Measurements from ENCODE around the gene ABCG5. TPM values are rescaled to one million over a fixed set of nuclear protein-coding genes. Genes with fewer than 3 reads are reported as not detected.

Gene ABCG5
- total RNA-seq (not detected), polyA plus RNA-seq (not detected)

DNA sequence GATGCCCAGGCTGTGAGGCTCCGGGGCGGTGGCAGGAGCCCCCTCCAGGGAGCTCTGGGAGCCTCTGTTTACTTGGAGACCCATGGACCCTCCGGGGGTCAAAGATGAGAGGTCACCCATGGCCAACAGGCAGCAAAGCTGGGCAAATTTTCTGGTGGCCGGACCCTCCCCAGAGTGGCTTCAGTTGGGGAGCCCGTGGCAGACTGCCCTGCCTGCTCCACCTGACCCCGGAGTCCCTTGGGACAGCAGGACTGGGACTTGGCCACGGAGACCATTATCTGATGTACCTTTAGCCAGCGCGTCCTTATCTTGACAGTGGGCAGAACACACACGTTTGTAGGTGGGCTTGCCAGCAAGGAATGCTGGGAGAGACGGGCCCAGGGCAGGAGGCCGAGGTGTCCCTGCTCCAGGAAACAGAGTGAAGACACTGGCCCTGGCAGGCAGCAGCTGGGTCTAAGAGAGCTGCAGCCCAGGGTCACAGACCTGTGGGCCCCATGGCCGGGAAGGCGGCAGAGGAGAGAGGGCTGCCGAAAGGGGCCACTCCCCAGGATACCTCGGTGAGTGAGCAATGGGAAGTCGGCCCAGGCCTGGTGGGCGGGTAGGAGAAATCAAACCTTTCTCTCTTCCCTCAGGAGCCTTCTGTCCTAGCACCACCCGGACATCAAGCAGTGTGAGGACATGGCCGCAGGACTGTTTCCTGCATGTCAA lies at the start of gene ABCG5, which contains the start of gene ABCG8:
TSS of gene ABCG5 (minus strand) at position 280 of the 708 bp plus-strand sequence. CDS start at position 120, 160 bp downstream.
TSS of gene ABCG8 (plus strand) at position 412 of the 708 bp plus-strand sequence. CDS start at position 495, 83 bp downstream.
- WGBS: 78% methylated on average over 20 of the region's 20 CpGs
- no peak within 1 kb of the TSS for H3K4me3 ChIP-seq (ENCODE audit: low read depth, low read length)

DNA sequence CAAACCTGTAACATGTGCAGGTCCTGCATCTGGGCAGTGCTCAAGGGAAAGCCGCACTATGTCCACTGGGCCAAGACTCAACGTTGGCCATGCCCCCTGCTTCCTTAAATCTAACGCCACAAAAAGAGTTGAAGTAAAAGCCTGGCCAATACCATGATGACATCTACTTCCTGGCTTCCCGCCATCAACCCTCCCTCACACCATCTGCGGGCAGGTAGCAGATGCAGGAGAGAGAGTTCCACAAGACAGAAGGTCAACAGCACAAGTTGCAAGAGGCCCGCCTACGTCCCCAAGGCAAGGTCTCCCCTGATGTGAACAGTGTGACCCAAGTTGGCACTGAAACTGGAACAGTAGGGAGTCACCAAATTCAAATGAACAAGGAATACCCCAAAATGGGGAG lies 48.5 kb upstream of the ABCG5 start:
- Histone ChIP-seq H3K4me3 (ENCODE audit: low read depth, low read length) (no peak overlapping the region), H3K4me1 (ENCODE audit: insufficient read depth) (no peaks in the 10 kb centered on the region), H3K36me3 (ENCODE audit: insufficient read depth) (peaks cover 4% of the 10 kb centered on the region), H3K27ac (ENCODE audit: low read depth) (no peak overlapping the region)
- WGBS: 95% methylated on average over 7 of the region's 7 CpGs
- no peak for DNase-seq (ENCODE audit: extremely low spot score)

More for the DNA sequence above, at the start of gene ABCG5, which contains the start of gene ABCG8:
- Histone ChIP-seq H3K36me3 (ENCODE audit: insufficient read depth) (no peaks in the 10 kb centered on the region), H3K4me1 (ENCODE audit: insufficient read depth) (no peaks in the 10 kb centered on the region), H3K27ac (ENCODE audit: low read depth) (no peak within 1 kb of the TSS)
- DNase-seq (ENCODE audit: extremely low spot score): no peak

DNA sequence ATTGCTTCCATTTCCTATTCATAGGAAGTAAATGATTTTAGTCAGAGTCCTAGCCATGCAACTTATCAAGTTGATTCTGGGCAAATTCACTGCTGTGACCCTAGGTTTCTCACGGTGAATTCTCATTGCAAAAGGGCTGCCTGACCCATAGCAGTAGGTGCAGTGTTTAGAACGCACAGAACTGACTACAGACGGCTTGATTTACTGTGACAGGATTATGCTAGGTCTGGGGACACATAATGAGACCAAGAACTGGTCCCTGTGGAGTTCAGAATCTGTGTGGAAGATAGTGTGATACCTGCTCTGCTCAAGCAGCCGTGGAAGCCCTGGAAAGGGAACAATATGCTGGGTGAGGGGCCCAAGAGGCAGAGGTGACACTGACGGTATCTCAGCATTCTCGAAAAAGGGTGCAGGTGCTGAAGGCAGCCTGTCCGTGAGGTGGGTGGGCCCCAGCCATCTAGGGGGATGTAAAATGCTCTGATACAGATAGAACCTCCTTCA lies 46.5 kb upstream of the ABCG5 start:
- Histone ChIP-seq H3K36me3 (ENCODE audit: insufficient read depth) (peaks cover 4% of the 10 kb centered on the region), H3K4me3 (ENCODE audit: low read depth, low read length) (no peak overlapping the region), H3K27ac (ENCODE audit: low read depth) (no peak overlapping the region), H3K4me1 (ENCODE audit: insufficient read depth) (no peaks in the 10 kb centered on the region)
- 86% methylated on average over 7 of the region's 7 CpGs for WGBS
- no peak for DNase-seq (ENCODE audit: extremely low spot score)

DNA sequence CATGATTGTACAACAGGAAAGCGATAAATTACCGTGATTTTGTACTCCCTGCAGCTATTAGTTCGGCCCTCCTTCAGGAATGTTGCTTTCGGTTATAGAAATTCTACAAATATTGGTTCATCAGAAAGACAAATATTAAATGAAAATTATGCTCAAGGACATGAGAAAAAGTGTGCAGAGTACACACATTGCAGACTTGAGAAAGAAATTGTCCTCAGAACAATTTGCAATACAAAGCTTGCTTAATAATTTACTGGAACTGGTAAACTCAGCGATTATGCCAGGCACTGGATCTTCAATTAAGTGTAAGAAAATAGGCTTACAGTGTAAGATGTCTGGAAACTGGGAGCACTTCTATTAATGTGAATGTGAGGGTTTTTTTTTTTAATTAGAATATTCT lies 46.0 kb upstream of the ABCG5 start:
- no peak overlapping the region for H3K27ac ChIP-seq (ENCODE audit: low read depth)
- H3K4me1 ChIP-seq (ENCODE audit: insufficient read depth): no peaks in the 10 kb centered on the region
- DNase-seq (ENCODE audit: extremely low spot score): no peak
- H3K4me3 ChIP-seq (ENCODE audit: low read depth, low read length): no peak overlapping the region
- WGBS: 89% methylated on average over 5 of the region's 5 CpGs
- peaks cover 4% of the 10 kb centered on the region for H3K36me3 ChIP-seq (ENCODE audit: insufficient read depth)

DNA sequence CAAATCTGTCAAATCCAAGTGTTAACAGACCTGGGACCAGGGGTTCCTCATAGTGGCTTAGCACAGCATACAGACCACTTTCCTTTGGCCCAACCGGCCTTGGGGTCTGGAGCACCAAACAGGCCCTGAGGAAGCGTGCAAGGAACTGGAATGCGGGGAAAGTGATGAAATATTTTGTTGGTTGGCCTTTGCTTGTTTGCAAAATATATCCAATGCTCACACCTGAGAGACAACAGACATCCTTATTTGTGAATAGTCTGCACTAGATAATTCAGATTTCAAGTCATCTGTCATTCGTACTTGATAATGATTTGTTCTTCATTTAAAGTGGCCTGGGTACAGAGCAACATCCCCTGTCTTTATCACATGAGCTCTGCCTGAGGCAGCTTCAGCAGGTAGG lies 43.7 kb upstream of the ABCG5 start:
- no peak for DNase-seq (ENCODE audit: extremely low spot score)
- Histone ChIP-seq H3K36me3 (ENCODE audit: insufficient read depth) (no peaks in the 10 kb centered on the region), H3K27ac (ENCODE audit: low read depth) (no peak overlapping the region), H3K4me3 (ENCODE audit: low read depth, low read length) (no peak overlapping the region), H3K4me1 (ENCODE audit: insufficient read depth) (no peaks in the 10 kb centered on the region)
- whole genome bisulfite sequencing: 82% methylated on average over 4 of the region's 4 CpGs

DNA sequence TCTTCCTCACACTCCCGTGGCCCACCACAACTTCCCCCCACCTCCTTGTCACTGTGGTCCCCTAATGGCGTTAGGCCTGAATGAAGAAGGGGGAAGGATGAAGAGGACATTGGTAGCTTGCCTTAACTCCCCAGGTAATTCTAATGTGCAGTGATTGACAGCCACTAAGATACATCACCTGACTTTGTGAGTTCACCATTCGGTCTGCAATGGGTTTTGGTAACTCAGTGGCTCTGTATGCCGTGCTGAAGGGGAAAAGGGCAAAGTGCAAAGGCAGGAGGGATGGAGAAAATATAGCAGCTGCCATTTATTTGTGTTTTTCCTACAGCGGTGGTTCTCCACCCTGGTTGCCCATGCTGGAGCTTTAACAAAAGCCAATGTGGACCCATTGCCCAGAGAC lies 42.3 kb upstream of the ABCG5 start:
- H3K4me1 ChIP-seq (ENCODE audit: insufficient read depth): no peaks in the 10 kb centered on the region
- H3K4me3 ChIP-seq (ENCODE audit: low read depth, low read length): no peak overlapping the region
- H3K27ac ChIP-seq (ENCODE audit: low read depth): no peak overlapping the region
- no peak for DNase-seq (ENCODE audit: extremely low spot score)
- WGBS: 78% methylated on average over 5 of the region's 5 CpGs
- H3K36me3 ChIP-seq (ENCODE audit: insufficient read depth): no peaks in the 10 kb centered on the region

DNA sequence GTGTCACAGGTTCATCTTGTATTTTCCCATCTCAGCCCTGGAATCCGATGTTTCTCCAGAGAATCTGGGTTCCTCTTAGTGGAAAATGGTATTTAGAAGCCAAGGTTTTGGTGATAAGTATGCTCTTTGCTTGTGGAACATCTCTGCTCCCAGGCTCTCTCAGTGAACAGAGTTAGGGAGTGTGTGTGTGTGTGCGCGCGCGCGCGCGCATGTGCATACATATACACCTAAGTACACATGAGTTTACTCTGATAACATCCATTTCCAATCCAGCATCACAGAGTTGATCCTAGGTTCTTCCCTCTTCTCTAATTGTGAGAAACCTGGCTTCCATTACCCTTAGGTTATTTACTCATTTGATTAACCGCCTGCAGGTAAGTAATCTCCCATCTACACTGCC lies 41.8 kb upstream of the ABCG5 start:
- WGBS: 84% methylated on average over 9 of the region's 9 CpGs
- no peak for DNase-seq (ENCODE audit: extremely low spot score)
- Histone ChIP-seq H3K4me1 (ENCODE audit: insufficient read depth) (no peaks in the 10 kb centered on the region), H3K4me3 (ENCODE audit: low read depth, low read length) (no peak overlapping the region), H3K27ac (ENCODE audit: low read depth) (no peak overlapping the region), H3K36me3 (ENCODE audit: insufficient read depth) (no peaks in the 10 kb centered on the region)

DNA sequence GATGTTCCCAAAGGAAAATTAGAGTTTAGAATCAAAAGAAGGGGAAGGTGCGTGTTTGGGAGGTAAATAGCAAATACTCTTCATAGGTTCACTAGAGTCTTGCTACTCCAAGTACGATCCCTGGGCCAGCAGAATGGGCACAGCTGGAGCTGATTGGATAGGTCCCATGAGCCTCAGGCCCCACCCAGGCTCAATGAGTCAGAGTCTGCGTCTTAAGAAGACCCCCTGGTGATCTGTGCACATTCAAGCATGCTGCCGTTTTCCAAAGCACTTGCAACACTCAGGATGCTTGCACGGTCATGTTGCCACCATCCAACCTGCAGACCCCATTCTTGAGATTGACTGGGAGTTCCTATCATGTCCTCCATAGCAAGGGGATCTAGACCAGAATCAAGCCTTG lies 40.6 kb upstream of the ABCG5 start:
- DNase-seq (ENCODE audit: extremely low spot score): no peak
- Histone ChIP-seq H3K27ac (ENCODE audit: low read depth) (no peak overlapping the region), H3K4me3 (ENCODE audit: low read depth, low read length) (no peak overlapping the region), H3K36me3 (ENCODE audit: insufficient read depth) (no peaks in the 10 kb centered on the region), H3K4me1 (ENCODE audit: insufficient read depth) (no peaks in the 10 kb centered on the region)
- 73% methylated on average over 5 of the region's 5 CpGs for WGBS

DNA sequence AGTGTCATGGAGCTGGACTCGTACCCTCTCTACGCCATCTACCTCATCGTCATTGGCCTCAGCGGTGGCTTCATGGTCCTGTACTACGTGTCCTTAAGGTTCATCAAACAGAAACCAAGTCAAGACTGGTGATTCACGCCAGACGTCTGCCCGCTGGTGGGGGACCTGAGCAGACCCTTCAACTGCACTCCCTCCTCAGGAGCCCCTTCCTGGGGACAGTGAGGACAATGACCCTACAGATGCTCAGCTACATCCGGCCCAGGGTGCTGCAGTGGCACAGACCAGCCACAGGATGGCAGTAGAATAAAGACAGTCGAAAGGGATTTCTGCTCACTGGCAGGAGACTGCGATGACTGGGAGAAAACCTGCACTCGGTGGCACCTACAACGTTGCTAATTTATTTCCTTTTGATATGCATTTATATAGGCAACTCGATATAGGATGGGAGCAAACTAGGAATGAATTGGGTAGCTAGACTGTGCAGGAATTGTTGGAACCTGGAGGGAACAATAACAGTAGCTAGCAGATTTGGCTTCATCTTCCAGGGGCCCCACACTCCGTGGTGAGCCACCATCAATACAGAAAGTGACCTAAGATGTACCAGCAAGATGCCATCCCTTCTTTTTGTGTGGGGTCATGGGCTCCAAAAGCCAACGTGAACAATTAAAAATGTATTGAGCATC lies 39.3 kb upstream of the ABCG5 start:
- 37% methylated on average over 16 of the region's 16 CpGs for WGBS
- Histone ChIP-seq H3K4me3 (ENCODE audit: low read depth, low read length) (no peak overlapping the region), H3K4me1 (ENCODE audit: insufficient read depth) (no peaks in the 10 kb centered on the region), H3K36me3 (ENCODE audit: insufficient read depth) (no peaks in the 10 kb centered on the region), H3K27ac (ENCODE audit: low read depth) (no peak overlapping the region)
- no peak for DNase-seq (ENCODE audit: extremely low spot score)

DNA sequence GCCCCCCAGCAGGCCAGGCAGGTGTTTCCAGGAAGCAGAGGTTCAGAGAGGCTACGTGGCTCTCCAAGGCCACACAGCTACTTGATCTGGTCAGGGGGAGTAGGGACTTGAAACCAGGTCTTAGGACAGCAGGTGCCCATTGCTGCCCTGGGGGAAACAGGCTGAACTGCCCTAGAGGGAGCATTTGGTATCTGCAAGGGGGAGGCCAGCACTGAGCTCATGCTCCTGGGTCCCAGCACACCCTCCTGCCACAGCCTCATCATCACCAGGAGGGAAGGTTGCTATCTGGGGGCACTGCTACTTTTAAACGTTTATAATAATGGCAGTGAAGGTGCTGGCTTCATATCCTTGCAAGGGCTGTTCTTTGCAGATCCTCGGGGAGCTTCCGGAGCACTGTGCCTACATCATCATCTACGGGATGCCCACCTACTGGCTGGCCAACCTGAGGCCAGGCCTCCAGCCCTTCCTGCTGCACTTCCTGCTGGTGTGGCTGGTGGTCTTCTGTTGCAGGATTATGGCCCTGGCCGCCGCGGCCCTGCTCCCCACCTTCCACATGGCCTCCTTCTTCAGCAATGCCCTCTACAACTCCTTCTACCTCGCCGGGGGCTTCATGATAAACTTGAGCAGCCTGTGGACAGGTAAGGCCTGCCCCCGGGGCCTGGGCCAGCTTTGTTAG lies 36.3 kb upstream of the ABCG5 start:
- no peak for DNase-seq (ENCODE audit: extremely low spot score)
- Histone ChIP-seq H3K36me3 (ENCODE audit: insufficient read depth) (no peaks in the 10 kb centered on the region), H3K4me3 (ENCODE audit: low read depth, low read length) (no peak overlapping the region), H3K27ac (ENCODE audit: low read depth) (no peak overlapping the region), H3K4me1 (ENCODE audit: insufficient read depth) (no peaks in the 10 kb centered on the region)
- 83% methylated on average over 11 of the region's 11 CpGs for WGBS

DNA sequence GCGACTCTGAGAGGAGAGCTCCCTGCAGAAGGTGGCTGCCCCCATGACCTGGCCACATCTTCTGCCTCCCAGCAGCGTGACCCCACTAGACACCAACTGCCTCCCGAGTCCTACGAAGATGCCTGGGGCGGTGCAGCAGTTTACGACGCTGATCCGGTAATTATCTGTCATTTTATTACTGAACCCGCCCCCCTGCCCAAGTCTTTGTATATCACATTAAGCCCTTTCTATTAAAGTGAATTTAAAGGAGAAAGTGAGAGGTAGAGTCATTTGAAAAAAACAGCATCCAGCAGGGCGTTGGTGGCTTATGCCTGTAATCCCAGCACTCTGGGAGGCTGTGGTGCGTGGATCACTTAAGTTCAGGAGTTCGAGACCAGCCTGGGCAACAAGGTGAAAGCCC lies 33.5 kb upstream of the ABCG5 start:
- Histone ChIP-seq H3K4me1 (ENCODE audit: insufficient read depth) (no peaks in the 10 kb centered on the region), H3K4me3 (ENCODE audit: low read depth, low read length) (no peak overlapping the region), H3K36me3 (ENCODE audit: insufficient read depth) (no peaks in the 10 kb centered on the region), H3K27ac (ENCODE audit: low read depth) (no peak overlapping the region)
- 65% methylated on average over 12 of the region's 12 CpGs for WGBS
- DNase-seq (ENCODE audit: extremely low spot score): no peak

DNA sequence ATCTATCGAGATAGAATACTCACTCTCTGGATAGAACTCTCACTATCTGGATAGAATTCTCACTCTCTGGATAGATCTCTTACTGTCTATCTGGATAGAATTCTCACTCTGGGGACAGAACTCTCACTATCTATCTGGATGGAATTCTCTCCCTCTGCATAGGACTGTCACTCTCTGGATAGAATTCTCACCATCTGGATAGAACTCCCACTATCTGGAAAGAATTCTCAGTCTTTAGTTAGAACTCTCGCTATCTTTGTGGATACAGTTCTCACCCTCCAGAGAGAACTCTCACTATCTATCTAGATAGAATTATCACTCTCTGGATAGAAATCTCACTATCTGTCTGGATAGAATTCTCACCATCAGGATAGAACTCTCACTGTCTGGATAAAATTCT lies 16.7 kb upstream of the ABCG5 start:
- no peaks in the 10 kb centered on the region for H3K36me3 ChIP-seq (ENCODE audit: insufficient read depth)
- no peak overlapping the region for H3K4me3 ChIP-seq (ENCODE audit: low read depth, low read length)
- DNase-seq (ENCODE audit: extremely low spot score): no peak
- H3K4me1 ChIP-seq (ENCODE audit: insufficient read depth): no peaks in the 10 kb centered on the region
- WGBS: 82% methylated on average over 2 of the region's 2 CpGs
- H3K27ac ChIP-seq (ENCODE audit: low read depth): no peak overlapping the region

DNA sequence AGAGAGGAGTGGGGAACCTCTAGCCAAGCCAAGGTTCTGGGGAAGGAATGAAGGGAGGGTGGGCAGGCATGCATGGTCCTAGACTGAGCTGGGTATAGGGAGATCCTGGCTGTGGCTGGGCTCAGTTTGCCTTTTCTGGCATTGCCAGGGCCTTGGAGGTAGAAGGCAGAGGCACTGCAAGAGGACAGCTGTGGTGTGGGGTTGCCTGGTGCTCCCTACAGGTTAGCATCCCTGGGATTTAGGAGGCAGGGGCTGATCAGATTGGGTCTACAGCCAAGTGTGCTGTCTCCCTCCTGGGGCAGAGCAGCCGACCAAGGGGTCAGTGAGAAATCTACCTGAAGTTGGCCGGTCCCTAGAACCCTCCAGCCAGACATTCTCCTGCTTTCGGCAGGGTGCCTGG lies 16.0 kb upstream of the ABCG5 start:
- Histone ChIP-seq H3K27ac (ENCODE audit: low read depth) (no peak overlapping the region), H3K36me3 (ENCODE audit: insufficient read depth) (no peaks in the 10 kb centered on the region), H3K4me3 (ENCODE audit: low read depth, low read length) (no peak overlapping the region), H3K4me1 (ENCODE audit: insufficient read depth) (no peaks in the 10 kb centered on the region)
- 86% methylated on average over 3 of the region's 3 CpGs for WGBS
- no peak for DNase-seq (ENCODE audit: extremely low spot score)

All from urinary bladder (tissue), 4 donors.